Progenitor cell of endocrine pancreas (in vitro differentiated cells): ENCODE data around the gene PSAPL1. TPM values are rescaled to one million over a fixed set of nuclear protein-coding genes. Genes with fewer than 3 reads are reported as not detected.

ENCODE experiments used
- DNase-seq: peaks from one replicate; pipeline ENCODE4 v3.0.0; 2021; ENCODE audit warnings: low spot score; ENCODE audit not compliant: unreplicated experiment
- H3K27ac Mint-ChIP-seq: 2 replicates; pipeline ENCODE4 v1.8.0; 2021; ENCODE audit warnings: mild to moderate bottlenecking, moderate library complexity, mixed read lengths
- H3K27me3 Mint-ChIP-seq: 2 replicates; pipeline ENCODE4 v1.8.0; 2021; ENCODE audit warnings: mixed read lengths
- H3K36me3 Mint-ChIP-seq: 2 replicates; pipeline ENCODE4 v1.8.0; 2022; ENCODE audit warnings: mixed read lengths; ENCODE audit not compliant: insufficient read depth
- H3K4me1 Mint-ChIP-seq: 2 replicates; pipeline ENCODE4 v1.8.0; 2021; ENCODE audit warnings: low read depth, mixed read lengths
- H3K4me3 Mint-ChIP-seq: 2 replicates; pipeline ENCODE4 v1.8.0; 2021; ENCODE audit warnings: low read depth, mild to moderate bottlenecking, moderate library complexity, mixed read lengths
- H3K9me3 Mint-ChIP-seq: 2 replicates; pipeline ENCODE4 v1.8.0; 2021; ENCODE audit warnings: low read depth, mixed read lengths
- CTCF ChIP-seq: fragments of 200-600 bp; sonication (generic); IDR thresholded peaks from one replicate; pipeline ENCODE4 v1.5.0; 2021; ENCODE audit warnings: antibody characterized with exemption, mild to moderate bottlenecking; ENCODE audit not compliant: unreplicated experiment
- long read RNA-seq: library from polyadenylated mRNA; unstranded; transcript quantifications from one replicate; pipeline ENCODE4 v2.0.0, GENCODE V29; 2020
- total RNA-seq: library from RNA; stranded (reverse); gene quantifications from 2 replicates; pipeline ENCODE4 v1.2.1, GENCODE V29; 2021

PSAPL1 gene
- total RNA-seq, result 0.14 and 0.38 TPM in 2 replicates
- long read RNA-seq, full-length matches to known transcripts, result 1 of 1 reads
- long read RNA-seq, partial matches to known transcripts, result 0 of 1 reads
- long read RNA-seq, other reads (novel, unspliced or antisense), result 0 of 1 reads

- no peak for TF ChIP-seq CTCF
- peaks cover 4% of the 10 kb centered on the region for H3K27me3 Mint-ChIP-seq
- H3K4me3 Mint-ChIP-seq, result no peak within 1 kb of the TSS
- DNase-seq, result no peak
- peak within 1 kb of the TSS; percentile 42 for H3K27ac Mint-ChIP-seq
- H3K9me3 Mint-ChIP-seq, result peaks cover 12% of the 10 kb centered on the region
- peaks cover 20% of the 10 kb centered on the region for H3K4me1 Mint-ChIP-seq
- H3K36me3 Mint-ChIP-seq, result peaks cover 2% of the 10 kb centered on the region
Observed at GRCh38 chr4:7434766-7435150, at the start of gene PSAPL1. Gene PSAPL1 (minus strand): TSS chr4:7434930. CDS start chr4:7434879, 51 bp downstream.

GRCh38 chr4:7481227-7481626 is 46.5 kb upstream of the PSAPL1 start:
- TF ChIP-seq CTCF, result no peak
- peaks cover 3% of the 10 kb centered on the region for H3K9me3 Mint-ChIP-seq
- peaks cover 8% of the 10 kb centered on the region for H3K27me3 Mint-ChIP-seq
- H3K36me3 Mint-ChIP-seq, result no peaks in the 10 kb centered on the region
- no peak overlapping the region for H3K27ac Mint-ChIP-seq
- H3K4me1 Mint-ChIP-seq, result peaks cover 9% of the 10 kb centered on the region
- no peak for DNase-seq
- H3K4me3 Mint-ChIP-seq, result no peak overlapping the region

- Mint-ChIP-seq H3K9me3 (peaks cover 3% of the 10 kb centered on the region), H3K4me1 (peaks cover 9% of the 10 kb centered on the region), H3K27me3 (peaks cover 8% of the 10 kb centered on the region), H3K36me3 (no peaks in the 10 kb centered on the region), H3K4me3 (no peak overlapping the region), H3K27ac (no peak overlapping the region)
- DNase-seq, result no peak
- TF ChIP-seq CTCF, result no peak
Observed at GRCh38 chr4:7480423-7480822, 45.7 kb upstream of the PSAPL1 start.

- Mint-ChIP-seq H3K4me1 (peaks cover 8% of the 10 kb centered on the region), H3K27me3 (no peaks in the 10 kb centered on the region), H3K9me3 (peaks cover 3% of the 10 kb centered on the region), H3K36me3 (no peaks in the 10 kb centered on the region), H3K4me3 (no peak overlapping the region), H3K27ac (no peak overlapping the region)
- DNase-seq, result no peak
- TF ChIP-seq CTCF, result no peak
Observed at GRCh38 chr4:7478665-7479064, 43.9 kb upstream of the PSAPL1 start.

- no peak for DNase-seq
- TF ChIP-seq CTCF, result no peak
- no peak overlapping the region for H3K4me3 Mint-ChIP-seq
- H3K27ac Mint-ChIP-seq, result no peak overlapping the region
- H3K9me3 Mint-ChIP-seq, result peaks cover 3% of the 10 kb centered on the region
- H3K27me3 Mint-ChIP-seq, result peaks cover 4% of the 10 kb centered on the region
- no peaks in the 10 kb centered on the region for H3K36me3 Mint-ChIP-seq
- peaks cover 12% of the 10 kb centered on the region for H3K4me1 Mint-ChIP-seq
Observed at GRCh38 chr4:7477695-7478094, 43.0 kb upstream of the PSAPL1 start.
